T-helper 2 cell treated with Interferon-gamma antibody and Interleukin-4, amounts not matched to agents 5 μg/mL and 100 μg/mL, for 36 hours (primary cell): Measurements from ENCODE around the gene PARP11.

Experiments
- DNase-seq: peaks from one replicate; pipeline ENCODE4 v3.0.0; 2021; ENCODE audit warnings: low spot score
- H3K27ac Mint-ChIP-seq: one replicate; pipeline ENCODE4 v1.8.0; 2021; ENCODE audit warnings: mild to moderate bottlenecking, mixed read lengths
- H3K27me3 Mint-ChIP-seq: one replicate; pipeline ENCODE4 v1.8.0; 2021; ENCODE audit warnings: low read depth, mixed read lengths
- H3K36me3 Mint-ChIP-seq: one replicate; pipeline ENCODE4 v1.8.0; 2021; ENCODE audit warnings: low read depth, mixed read lengths
- H3K4me1 Mint-ChIP-seq: one replicate; pipeline ENCODE4 v1.8.0; 2021; ENCODE audit warnings: low read depth, mixed read lengths
- H3K4me3 Mint-ChIP-seq: one replicate; pipeline ENCODE4 v1.8.0; 2022; ENCODE audit warnings: mild to moderate bottlenecking, moderate library complexity, mixed read lengths
- H3K9me3 Mint-ChIP-seq: one replicate; pipeline ENCODE4 v1.8.0; 2021; ENCODE audit warnings: mixed read lengths

The PARP11 gene

DNA sequence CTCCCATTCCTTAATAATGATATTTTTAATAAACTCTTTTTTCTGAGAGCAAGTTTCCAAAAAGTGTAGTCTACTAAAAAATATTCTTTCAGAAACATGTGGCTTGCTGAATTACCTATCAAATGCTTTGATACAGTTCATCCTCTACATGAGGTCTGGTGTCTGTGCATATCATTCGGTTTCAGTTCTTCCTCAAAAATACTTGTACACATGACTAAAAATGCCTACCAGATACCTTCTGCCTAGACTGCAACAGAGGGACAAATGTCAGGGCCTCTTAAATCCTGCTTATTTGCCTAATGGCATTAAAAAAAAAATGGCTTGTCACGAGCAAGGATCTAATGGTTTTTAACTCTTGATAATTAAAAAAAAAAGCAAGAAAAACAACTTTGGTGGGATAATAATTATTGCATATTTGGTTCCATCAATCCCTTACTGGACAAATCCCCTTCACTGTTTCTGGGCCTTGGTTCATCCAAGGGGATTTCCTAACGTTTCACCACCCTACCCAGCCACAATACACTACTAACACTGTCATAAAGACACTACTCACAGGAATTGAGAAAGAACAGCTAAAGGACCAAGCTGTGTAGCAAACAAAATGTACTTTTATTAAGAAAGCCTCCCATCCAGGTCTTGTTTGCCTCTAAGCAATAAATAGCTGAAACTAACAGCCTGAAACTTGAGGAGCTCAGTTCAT lies 45.7 kb downstream of the PARP11 start:
- DNase-seq: no peak
- peaks cover 28% of the 10 kb centered on the region for H3K36me3 Mint-ChIP-seq
- H3K4me3 Mint-ChIP-seq: no peak overlapping the region
- H3K4me1 Mint-ChIP-seq: peaks cover 4% of the 10 kb centered on the region
- no peaks in the 10 kb centered on the region for H3K27me3 Mint-ChIP-seq
- no peaks in the 10 kb centered on the region for H3K9me3 Mint-ChIP-seq
- H3K27ac Mint-ChIP-seq: no peak overlapping the region

GRCh38 chr12:3821441-3821840 lies 51.8 kb downstream of the PARP11 start:
- Mint-ChIP-seq H3K4me1 (peaks cover 2% of the 10 kb centered on the region), H3K27me3 (no peaks in the 10 kb centered on the region), H3K9me3 (no peaks in the 10 kb centered on the region), H3K4me3 (no peak overlapping the region), H3K27ac (no peak overlapping the region), H3K36me3 (peaks cover 23% of the 10 kb centered on the region)
- no peak for DNase-seq

DNA sequence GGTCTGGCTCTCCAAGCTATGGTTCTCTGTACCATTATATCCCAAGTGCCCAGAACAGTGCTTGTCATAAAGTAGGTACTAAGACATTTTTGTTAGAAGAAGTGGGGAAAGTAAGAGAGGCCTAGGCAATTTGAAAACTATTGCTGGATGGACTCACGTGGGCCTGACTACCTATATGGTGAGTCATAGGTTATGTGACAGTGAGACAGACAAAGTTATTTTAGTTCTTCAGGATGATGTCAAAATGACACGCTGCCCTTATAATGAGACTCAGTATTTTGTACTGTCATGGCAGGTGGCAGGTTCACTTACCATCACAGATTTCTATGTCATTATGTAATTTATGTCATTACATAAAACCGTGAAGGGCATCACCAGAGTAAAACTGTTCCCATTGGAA lies 53.1 kb downstream of the PARP11 start:
- no peaks in the 10 kb centered on the region for H3K9me3 Mint-ChIP-seq
- no peak overlapping the region for H3K4me3 Mint-ChIP-seq
- no peak overlapping the region for H3K27ac Mint-ChIP-seq
- peaks cover under 1% of the 10 kb centered on the region for H3K4me1 Mint-ChIP-seq
- H3K36me3 Mint-ChIP-seq: peaks cover 18% of the 10 kb centered on the region
- no peaks in the 10 kb centered on the region for H3K27me3 Mint-ChIP-seq
- DNase-seq: no peak

DNA sequence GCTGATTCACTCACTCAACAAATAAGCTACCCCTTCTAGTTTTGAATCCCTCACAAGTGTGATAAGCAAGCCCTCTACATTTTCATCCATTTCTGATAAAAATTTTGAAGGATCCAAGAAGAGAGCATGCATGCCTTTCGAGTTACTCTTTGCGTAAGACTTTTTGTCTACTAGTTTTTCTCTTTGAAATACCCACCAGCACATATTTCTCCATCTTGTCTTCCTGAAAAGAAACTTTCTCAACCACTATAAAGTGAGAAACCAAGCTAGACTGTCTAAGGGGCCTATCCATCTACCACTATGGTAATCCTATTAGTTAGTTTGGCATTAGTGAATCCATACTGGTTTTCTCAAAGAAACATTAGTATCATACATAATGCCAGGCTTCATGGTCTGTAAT lies 56.9 kb downstream of the PARP11 start:
- Mint-ChIP-seq H3K4me1 (no peaks in the 10 kb centered on the region), H3K36me3 (peaks cover 25% of the 10 kb centered on the region), H3K4me3 (no peak overlapping the region), H3K27me3 (no peaks in the 10 kb centered on the region), H3K27ac (no peak overlapping the region), H3K9me3 (no peaks in the 10 kb centered on the region)
- no peak for DNase-seq

- H3K27ac Mint-ChIP-seq: no peak overlapping the region
- no peaks in the 10 kb centered on the region for H3K27me3 Mint-ChIP-seq
These were observed 58.0 kb downstream of the PARP11 start for GRCh38 chr12:3815094-3815766.

DNA sequence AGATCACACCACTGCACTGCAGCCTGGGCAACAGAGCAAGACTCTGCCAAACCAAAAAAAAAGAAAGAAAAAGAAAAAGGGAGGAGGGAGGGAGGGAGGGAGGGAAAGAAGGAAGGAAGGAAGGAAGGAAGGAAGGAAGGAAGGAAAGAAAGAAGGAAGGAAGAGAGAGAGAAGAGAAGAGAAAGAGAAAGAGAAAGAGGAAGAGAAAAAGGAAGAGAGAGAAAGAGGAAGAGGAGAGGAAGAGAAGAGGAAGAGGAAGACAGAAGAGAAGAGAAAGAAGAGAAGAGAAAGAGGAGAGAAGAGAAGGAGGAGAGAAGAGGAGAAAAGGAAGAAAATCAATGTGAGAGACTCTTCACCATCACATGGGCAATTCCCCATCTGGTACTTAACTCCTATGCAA lies 62.7 kb downstream of the PARP11 start:
- H3K9me3 Mint-ChIP-seq: no peaks in the 10 kb centered on the region
- peak overlapping the region; percentile 60 for H3K27ac Mint-ChIP-seq
- no peaks in the 10 kb centered on the region for H3K27me3 Mint-ChIP-seq

More at GRCh38 chr12:3815094-3815766, 58.0 kb downstream of the PARP11 start:
- DNase-seq: no peak
- Mint-ChIP-seq H3K9me3 (no peaks in the 10 kb centered on the region), H3K4me1 (peaks cover 4% of the 10 kb centered on the region), H3K4me3 (no peak overlapping the region), H3K36me3 (peaks cover 30% of the 10 kb centered on the region)

DNA sequence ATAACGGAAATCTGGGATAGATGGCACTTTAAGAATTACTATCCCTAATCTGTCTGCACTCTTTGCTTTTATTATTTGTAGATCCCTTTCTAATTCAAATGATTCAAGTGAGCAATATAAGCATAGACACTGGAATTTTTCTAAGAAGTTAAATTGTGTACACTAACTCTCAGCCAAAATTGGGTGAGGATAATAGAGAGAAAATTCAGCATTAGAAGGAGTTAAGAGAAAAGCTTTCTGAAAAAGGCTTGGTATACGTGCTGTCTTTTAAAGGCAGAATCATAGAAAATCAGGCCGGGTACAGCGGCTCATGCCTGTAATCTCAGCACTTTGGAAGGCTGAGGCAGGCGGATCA lies 63.2 kb downstream of the PARP11 start:
- H3K27ac Mint-ChIP-seq: no peak overlapping the region
- H3K9me3 Mint-ChIP-seq: no peaks in the 10 kb centered on the region
- DNase-seq: no peak
- H3K27me3 Mint-ChIP-seq: no peaks in the 10 kb centered on the region
- H3K36me3 Mint-ChIP-seq: peaks cover 34% of the 10 kb centered on the region
- peaks cover 15% of the 10 kb centered on the region for H3K4me1 Mint-ChIP-seq
- H3K4me3 Mint-ChIP-seq: no peak overlapping the region

More for the DNA sequence above, 62.7 kb downstream of the PARP11 start:
- Mint-ChIP-seq H3K4me1 (peaks cover 15% of the 10 kb centered on the region), H3K4me3 (no peak overlapping the region), H3K36me3 (peaks cover 33% of the 10 kb centered on the region)
- DNase-seq: no peak

DNA sequence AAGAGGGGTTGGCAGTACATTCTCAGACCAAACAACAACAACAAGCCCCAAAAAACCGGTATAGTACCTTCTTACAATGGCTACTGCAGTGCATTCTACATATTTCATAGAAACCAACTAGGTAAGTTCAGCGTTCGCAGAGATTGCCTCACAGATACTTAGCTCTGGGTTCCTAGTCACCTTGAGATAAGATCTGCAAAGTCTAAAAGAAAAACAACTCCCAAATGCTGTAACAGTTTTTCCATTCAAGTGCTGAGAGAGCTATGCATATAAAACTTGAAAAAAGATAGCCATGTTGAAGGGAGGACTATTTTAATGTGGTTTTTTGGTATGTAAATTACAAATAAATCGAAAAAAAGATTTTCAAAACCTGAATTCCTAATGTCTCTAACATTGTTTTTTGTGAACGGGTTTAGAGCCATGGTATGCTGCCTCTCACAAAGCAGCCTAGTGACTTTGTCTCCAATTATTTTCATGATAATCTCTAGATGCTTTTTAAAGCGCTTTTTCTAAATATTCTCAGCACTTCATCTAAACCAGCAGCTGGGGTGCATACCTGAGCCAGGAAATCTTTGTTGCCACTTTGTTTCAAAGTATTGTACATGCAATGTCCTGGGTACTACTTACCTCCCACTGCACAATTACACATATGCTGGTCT lies 63.7 kb downstream of the PARP11 start:
- peaks cover 34% of the 10 kb centered on the region for H3K36me3 Mint-ChIP-seq
- H3K27me3 Mint-ChIP-seq: no peaks in the 10 kb centered on the region
- no peak for DNase-seq
- no peak overlapping the region for H3K4me3 Mint-ChIP-seq
- no peak overlapping the region for H3K27ac Mint-ChIP-seq
- H3K4me1 Mint-ChIP-seq: peaks cover 15% of the 10 kb centered on the region
- no peaks in the 10 kb centered on the region for H3K9me3 Mint-ChIP-seq

DNA sequence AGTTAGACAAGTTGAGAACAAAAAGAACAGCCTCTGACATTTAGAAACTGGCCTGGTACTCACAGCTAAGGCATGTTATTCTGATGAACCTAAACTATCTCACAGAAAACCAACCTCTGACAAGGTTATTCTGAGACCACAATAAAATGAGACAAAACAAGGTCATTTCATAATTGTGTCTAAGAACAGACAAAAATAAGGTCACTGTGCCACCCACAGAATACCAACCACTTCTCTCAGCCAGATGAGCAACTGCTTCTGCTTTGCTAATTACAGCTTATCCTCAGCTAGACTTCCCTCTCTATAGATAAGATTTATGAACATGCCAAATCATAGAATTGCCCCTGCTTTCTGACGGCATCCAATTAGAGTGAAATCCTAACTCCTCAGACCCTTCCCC lies 68.1 kb downstream of the PARP11 start:
- no peak overlapping the region for H3K4me3 Mint-ChIP-seq
- H3K36me3 Mint-ChIP-seq: peaks cover 10% of the 10 kb centered on the region
- peaks cover 13% of the 10 kb centered on the region for H3K4me1 Mint-ChIP-seq
- H3K27me3 Mint-ChIP-seq: no peaks in the 10 kb centered on the region
- H3K27ac Mint-ChIP-seq: no peak overlapping the region
- no peaks in the 10 kb centered on the region for H3K9me3 Mint-ChIP-seq
- DNase-seq: no peak

GRCh38 chr12:3803865-3804472 lies 69.2 kb downstream of the PARP11 start:
- Mint-ChIP-seq H3K9me3 (no peaks in the 10 kb centered on the region), H3K27me3 (no peaks in the 10 kb centered on the region), H3K4me3 (no peak overlapping the region), H3K4me1 (peaks cover 4% of the 10 kb centered on the region), H3K27ac (no peak overlapping the region), H3K36me3 (peaks cover 8% of the 10 kb centered on the region)
- DNase-seq: peak; percentile 51

GRCh38 chr12:3802721-3803120 lies 70.5 kb downstream of the PARP11 start:
- H3K36me3 Mint-ChIP-seq: peaks cover 6% of the 10 kb centered on the region

DNA sequence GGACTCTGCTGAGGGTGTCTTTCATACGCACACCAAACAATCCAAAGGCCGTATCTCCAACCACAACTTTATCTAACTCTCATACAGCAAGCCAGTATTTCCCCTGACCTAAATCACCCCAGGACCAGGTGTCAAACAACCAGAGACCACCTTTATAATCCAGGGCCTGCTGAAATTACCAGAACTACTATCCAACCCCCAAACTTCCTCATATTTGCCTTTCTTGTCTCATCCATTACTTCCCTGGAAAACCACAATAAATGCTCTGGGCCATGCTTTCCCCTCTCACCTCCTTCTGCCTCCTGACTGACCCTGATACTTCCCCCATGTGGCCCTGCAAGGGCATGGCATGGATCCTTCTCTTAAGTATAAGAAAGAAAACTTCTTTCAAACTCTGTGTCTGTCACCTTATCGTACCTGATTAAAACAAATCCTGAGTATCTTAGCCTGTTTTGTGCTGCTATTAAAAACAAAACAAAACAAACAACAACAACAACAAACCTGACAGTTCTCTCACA lies 75.6 kb downstream of the PARP11 start:
- Mint-ChIP-seq H3K9me3 (no peaks in the 10 kb centered on the region), H3K36me3 (no peaks in the 10 kb centered on the region), H3K4me3 (no peak overlapping the region)

More at GRCh38 chr12:3802721-3803120, 70.5 kb downstream of the PARP11 start:
- Mint-ChIP-seq H3K9me3 (no peaks in the 10 kb centered on the region), H3K27ac (no peak overlapping the region), H3K4me3 (no peak overlapping the region), H3K27me3 (no peaks in the 10 kb centered on the region), H3K4me1 (peaks cover 2% of the 10 kb centered on the region)
- DNase-seq: no peak

GRCh38 chr12:3795492-3796133 lies 77.6 kb downstream of the PARP11 start:
- Mint-ChIP-seq H3K27me3 (no peaks in the 10 kb centered on the region), H3K9me3 (no peaks in the 10 kb centered on the region), H3K4me3 (no peak overlapping the region), H3K27ac (no peak overlapping the region), H3K4me1 (peaks cover 5% of the 10 kb centered on the region), H3K36me3 (no peaks in the 10 kb centered on the region)
- DNase-seq: no peak

More for the DNA sequence above, 75.6 kb downstream of the PARP11 start:
- Mint-ChIP-seq H3K4me1 (peaks cover 7% of the 10 kb centered on the region), H3K27ac (no peak overlapping the region), H3K27me3 (no peaks in the 10 kb centered on the region)
- no peak for DNase-seq
